ENCODE data around the gene DDX47. TPM values are rescaled to one million over a fixed set of nuclear protein-coding genes. Genes with fewer than 3 reads are reported as not detected.
"Not testable (repeated sequence)": the region's sequence is repeated elsewhere in the genome, so short reads cannot be mapped to it uniquely, and the experiment has no call there.

Gene DDX47
- total and polyA plus RNA-seq, 10 of the 15 experiments (the other 5 are each of a cell fraction or from before 2014, with no cell fraction given) = 84.8 to 266 (median 120) TPM

DNA sequence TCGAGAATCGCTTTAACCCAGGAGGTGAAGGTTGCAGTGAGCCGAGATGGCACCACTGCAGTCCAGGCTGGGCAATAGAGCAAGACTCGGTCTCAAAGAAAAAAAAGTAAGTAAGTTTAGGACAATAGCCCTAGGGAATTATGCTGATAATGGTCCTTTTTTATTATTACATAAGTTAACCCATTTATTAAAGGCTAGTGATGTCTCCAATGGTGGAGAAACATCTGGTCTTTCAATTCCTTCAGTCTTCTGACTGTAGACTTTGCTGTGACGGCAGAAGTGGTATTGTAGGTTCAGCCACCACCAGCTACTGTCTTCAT is 27.4 kb downstream of the DDX47 start:
- Histone ChIP-seq H3K79me2 (ENCODE audit: control insufficient read depth, insufficient read depth, low read length) (no peaks in the 10 kb centered on the region), H3K4me3 (no peak overlapping the region), H3K27ac (ENCODE audit: control insufficient read depth, insufficient read depth) (no peak overlapping the region), H3K9me3 (replicated peaks; ENCODE audit: control insufficient read depth, insufficient read depth, low read length) (no peaks in the 10 kb centered on the region), H3K4me1 (ENCODE audit: control insufficient read depth, insufficient read depth, low read length) (no peaks in the 10 kb centered on the region; the same call in 1 of the 2 replicates), H3K9ac (ENCODE audit: control insufficient read depth, insufficient read depth, low read length) (no peak overlapping the region), H3K4me2 (ENCODE audit: control insufficient read depth, insufficient read depth) (no peak overlapping the region), H2AFZ (ENCODE audit: control insufficient read depth, low read depth, low read length) (no peak overlapping the region), H3K27me3 (replicated peaks in 1 of 2; ENCODE audit: control insufficient read depth in 2 of 2, insufficient read depth in 2 of 2, low read length in 1 of 2) (no peaks in the 10 kb centered on the region), H3K36me3 (ENCODE audit: control insufficient read depth in 2 of 2, insufficient read depth in 2 of 2, low read length in 1 of 2) (peaks cover 0 to 8% of the 10 kb centered on the region in 2 experiments; a peak in 1 of 4 replicates), H4K20me1 (ENCODE audit: control insufficient read depth, insufficient read depth) (no peaks in the 10 kb centered on the region)
- no TSS peak for BruUV-seq (replicated peaks)
- CTCF ChIA-PET = no interaction called here
- in situ Hi-C loops (cut with MboI) = no loop called here
- ATAC-seq (no peak), DNase-seq (ENCODE audit: low read depth, low spot score) (no peak), FAIRE-seq (no peak)
- POLR2A ChIA-PET = no interaction called here
- RAD21 ChIA-PET (ENCODE audit: unreplicated experiment) = no interaction called here
- no peak for TF ChIP-seq ATF7 (IDR thresholded peaks at IDR 0.05; ENCODE audit: low read depth)
- no peak for TF ChIP-seq GABPA (IDR thresholded peaks at IDR 0.05; ENCODE audit: low read depth)
- no peak for TF ChIP-seq YBX1 (IDR thresholded peaks at IDR 0.05)
- TF ChIP-seq POLR2A (IDR thresholded peaks at IDR 0.05; ENCODE audit: low read depth, low read length) = no peak
- TF ChIP-seq TCF12 (IDR thresholded peaks at IDR 0.05; ENCODE audit: low read depth, low read length) = no peak
- no peak for TF ChIP-seq KAT2A (conservative IDR thresholded peaks at IDR 0.05; ENCODE audit: control insufficient read depth, low read depth, low read length)
- no peak for TF ChIP-seq CHD4 (IDR thresholded peaks at IDR 0.05)
- TF ChIP-seq ETV6 (conservative IDR thresholded peaks at IDR 0.05 in 1 of 2, IDR thresholded peaks at IDR 0.05 in 1 of 2; ENCODE audit: borderline replicate concordance in 1 of 2, low read depth in 1 of 2) = no peak
- no peak for TF ChIP-seq SUPT20H (IDR thresholded peaks at IDR 0.05; ENCODE audit: borderline replicate concordance, control insufficient read depth, low read depth, low read length)
- 100% methylated on average over 5 of the region's 5 CpGs for WGBS (ENCODE audit: insufficient coverage, insufficient replicate concordance, low lambda C conversion rate, missing lambda C conversion rate)
- SMC1A ChIA-PET (ENCODE audit: uncharacterized antibody, unreplicated experiment) = no interaction called here
- intact Hi-C loops (cut with micrococcal nuclease; ENCODE audit: unreplicated experiment) = no loop called here

DNA sequence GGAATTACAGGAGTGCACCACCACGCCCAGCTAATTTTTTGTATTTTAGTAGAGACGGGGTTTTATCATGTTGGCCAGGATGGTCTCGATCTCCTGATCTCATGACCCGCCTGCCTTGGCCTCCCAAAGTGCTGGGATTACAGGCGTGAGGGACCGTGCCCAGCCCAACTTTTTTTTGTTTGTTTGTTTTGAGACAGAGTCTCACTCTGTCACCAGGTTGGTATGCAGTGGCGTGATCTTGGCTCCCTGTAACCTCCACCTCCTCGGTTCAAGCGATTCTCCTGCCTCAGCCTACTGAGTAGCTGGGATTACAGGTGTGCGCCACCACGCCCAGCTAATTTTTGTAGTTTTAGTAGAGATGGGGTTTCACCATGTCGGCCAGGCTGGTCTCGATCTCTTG is 28.3 kb downstream of the DDX47 start:
- RAD21 ChIA-PET (ENCODE audit: unreplicated experiment); H3K4me1 ChIP-seq (ENCODE audit: control insufficient read depth, insufficient read depth, low read length); ATAC-seq; DNase-seq (ENCODE audit: low read depth, low spot score); H2AFZ ChIP-seq (ENCODE audit: control insufficient read depth, low read depth, low read length); in situ Hi-C loops (cut with MboI); POLR2A ChIA-PET; H3K27me3 ChIP-seq (replicated peaks in 1 of 2; ENCODE audit: control insufficient read depth in 2 of 2, insufficient read depth in 2 of 2, low read length in 1 of 2); H3K36me3 ChIP-seq (ENCODE audit: control insufficient read depth in 2 of 2, insufficient read depth in 2 of 2, low read length in 1 of 2); FAIRE-seq; H4K20me1 ChIP-seq (ENCODE audit: control insufficient read depth, insufficient read depth); H3K79me2 ChIP-seq (ENCODE audit: control insufficient read depth, insufficient read depth, low read length); H3K27ac ChIP-seq (ENCODE audit: control insufficient read depth, insufficient read depth); H3K9me3 ChIP-seq (replicated peaks; ENCODE audit: control insufficient read depth, insufficient read depth, low read length); H3K9ac ChIP-seq (ENCODE audit: control insufficient read depth, insufficient read depth, low read length); BruUV-seq (replicated peaks); H3K4me3 ChIP-seq; intact Hi-C loops (cut with micrococcal nuclease; ENCODE audit: unreplicated experiment); H3K4me2 ChIP-seq (ENCODE audit: control insufficient read depth, insufficient read depth): not testable (repeated sequence)
- ChIA-PET CTCF (interaction anchor here (0.8 kb wide), 1 partner anchor 101 kb away, joined by 3 read pairs; no protein-coding TSS in a partner anchor), SMC1A (ENCODE audit: uncharacterized antibody, unreplicated experiment) (interaction anchor here (0.6 kb wide), 1 partner anchor 75 kb away, joined by 3 read pairs; no protein-coding TSS in a partner anchor)
- WGBS (ENCODE audit: insufficient coverage, insufficient replicate concordance, low lambda C conversion rate, missing lambda C conversion rate) = 93% methylated on average over 12 of the region's 13 CpGs

All from GM12878 (cell line).